OCI-M2 (cell line): ENCODE results near the gene AMER3.
"Not testable (repeated sequence)": the region's sequence is repeated elsewhere in the genome, so short reads cannot be mapped to it uniquely, and the experiment has no call there.

Experiments used
- DNase-seq: peaks from one replicate; lab custom pipeline; 2025; ENCODE audit not compliant: unreplicated experiment; lab: John Stamatoyannopoulos, UW

The AMER3 gene

GRCh38 chr2:130755256-130756052 lies at the start of gene AMER3:
TSS of gene AMER3 (plus strand) at chr2:130755540. CDS start at chr2:130762073, 6,533 bp downstream.
- DNase-seq = no peak

DNA sequence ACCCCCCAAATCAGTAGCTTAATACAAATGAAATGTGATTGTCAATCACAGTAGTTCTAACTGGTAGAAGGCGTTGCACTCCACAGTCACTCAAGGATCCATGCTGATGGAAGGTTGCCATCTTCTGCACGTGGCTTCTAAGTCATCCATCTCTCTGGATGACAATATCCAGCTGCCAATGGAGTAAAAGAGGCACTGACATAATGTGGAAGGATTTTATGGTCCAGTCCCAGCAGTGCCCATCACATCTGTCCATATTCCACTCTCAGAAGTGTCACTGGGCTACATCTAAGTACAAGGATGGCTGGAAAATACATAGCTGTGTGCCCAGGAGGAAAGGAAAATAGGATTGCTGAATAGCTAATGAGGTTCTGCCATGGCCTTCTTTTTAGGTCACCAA lies 40.5 kb upstream of the AMER3 start:
- not testable (repeated sequence) for DNase-seq

DNA sequence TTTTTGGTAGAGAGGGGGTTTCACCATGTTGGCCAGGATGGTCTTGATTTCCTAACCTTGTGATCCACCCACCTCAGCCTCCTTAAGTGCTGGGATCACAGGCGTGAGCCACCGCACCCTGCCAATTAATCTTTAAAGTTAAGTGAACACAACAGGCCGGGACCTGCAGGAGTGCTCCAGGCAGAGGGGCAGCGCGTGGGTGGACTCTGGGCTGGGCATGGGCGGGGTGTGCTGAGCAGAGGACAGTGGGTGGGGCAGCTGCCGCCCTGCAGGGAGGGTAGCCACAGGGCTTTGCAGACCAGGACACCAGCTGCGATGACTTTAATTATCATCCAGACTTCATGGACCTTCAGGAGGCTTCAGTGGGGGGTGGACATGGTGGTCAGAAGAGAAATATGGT lies 35.3 kb upstream of the AMER3 start:
- DNase-seq = no peak

DNA sequence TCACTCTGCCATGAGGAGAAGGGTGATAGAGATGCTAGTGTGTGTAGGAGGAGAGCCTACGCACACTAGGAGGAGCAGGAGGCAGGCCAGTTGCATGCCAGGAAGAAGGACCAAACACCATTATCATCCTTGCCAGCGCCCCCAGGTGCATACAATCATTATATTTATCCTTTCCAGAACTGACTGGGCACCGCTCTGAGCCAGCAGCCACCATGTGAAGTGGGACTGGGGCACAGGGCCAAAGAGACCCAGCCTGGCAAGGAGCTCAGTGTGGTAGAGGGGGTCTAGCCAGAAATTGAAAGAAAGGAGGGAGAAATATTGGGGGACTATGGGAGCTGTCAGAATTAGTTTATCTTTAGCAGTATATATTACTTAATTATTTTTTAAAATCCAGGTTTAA lies 34.8 kb upstream of the AMER3 start:
- DNase-seq = no peak

DNA sequence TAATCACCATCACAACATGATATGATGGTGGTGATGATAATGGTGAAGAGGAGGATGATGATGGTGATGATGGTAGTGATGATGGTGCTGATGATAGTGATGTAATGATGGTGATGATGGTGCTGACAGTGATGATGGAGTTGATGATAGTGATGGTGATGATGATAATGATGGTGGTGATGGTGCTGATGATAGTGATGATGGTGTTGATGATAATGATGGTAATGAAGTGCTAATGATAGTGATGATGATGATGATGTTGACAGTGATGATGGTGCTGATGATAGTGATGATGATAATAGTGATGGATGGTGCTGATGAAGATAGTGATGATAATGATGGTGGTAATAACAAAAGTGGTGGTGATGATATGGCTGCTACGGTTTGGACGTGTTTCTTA lies 30.9 kb upstream of the AMER3 start:
- no peak for DNase-seq

GRCh38 chr2:130726614-130727180 lies 28.6 kb upstream of the AMER3 start:
- DNase-seq = no peak

GRCh38 chr2:130727286-130727924 lies 27.9 kb upstream of the AMER3 start:
- no peak for DNase-seq

- no peak for DNase-seq
Observed at GRCh38 chr2:130728007-130728454, 27.3 kb upstream of the AMER3 start.

DNA sequence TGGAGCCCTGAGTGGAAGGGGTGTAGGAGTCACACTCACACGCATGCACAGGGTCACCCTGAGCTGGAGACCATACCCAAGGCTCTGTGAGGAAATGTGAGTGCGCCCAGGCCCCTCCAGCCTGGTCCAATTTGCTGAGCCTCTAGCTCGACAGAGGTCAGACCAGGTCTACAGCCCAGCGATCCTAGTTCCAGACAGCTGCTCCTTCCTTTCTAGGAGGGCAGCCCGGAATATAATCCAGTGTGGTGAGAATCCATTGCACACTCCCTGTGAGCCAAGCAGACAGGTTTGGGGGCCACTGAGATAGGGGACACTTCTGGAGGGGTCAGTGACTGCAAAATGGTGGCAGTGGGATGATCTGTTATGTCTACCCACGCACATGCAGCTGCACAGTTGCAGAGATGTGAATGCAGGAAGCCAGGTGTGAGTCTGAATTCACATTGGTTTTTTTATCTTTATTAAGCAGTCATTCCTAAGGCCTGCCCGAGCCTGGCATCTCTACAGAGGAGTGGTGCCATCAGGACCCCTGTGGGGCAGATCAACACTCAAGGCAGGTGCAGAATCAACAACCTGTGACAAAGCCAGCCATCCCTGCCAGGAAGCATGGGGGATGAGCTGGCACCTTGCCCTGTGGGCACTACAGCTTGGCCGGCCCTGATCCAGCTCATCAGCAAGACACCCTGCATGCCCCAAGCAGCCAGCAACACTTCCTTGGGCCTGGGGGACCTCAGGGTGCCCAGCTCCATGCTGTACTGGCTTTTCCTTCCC lies 26.6 kb upstream of the AMER3 start, which contains the start of gene GPR148:
Gene GPR148 (plus strand): TSS at position 522 of the 768 bp plus-strand sequence. CDS start 82 bp downstream, at position 604.
- no peak for DNase-seq

GRCh38 chr2:130729322-130730299 lies 25.7 kb upstream of the AMER3 start:
- no peak for DNase-seq

DNA sequence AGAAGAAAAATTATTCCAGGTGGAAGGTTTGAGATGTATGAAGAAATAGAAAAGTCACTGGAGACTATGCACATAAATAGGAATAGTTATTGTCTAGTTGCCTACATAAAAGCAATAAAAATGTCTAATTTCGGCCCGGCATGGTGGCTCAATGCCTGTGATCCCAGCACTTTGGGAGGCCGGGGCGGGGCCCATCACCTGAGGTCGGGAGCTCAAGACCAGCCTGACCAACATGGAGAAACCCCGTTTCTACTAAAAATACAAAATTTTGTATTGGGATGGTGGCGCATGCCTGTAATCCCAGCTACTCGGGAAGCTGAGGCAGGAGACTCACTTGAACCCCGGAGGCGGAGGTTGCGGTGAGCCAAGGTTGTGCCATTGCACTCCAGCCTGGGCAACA lies 23.1 kb upstream of the AMER3 start:
- not testable (repeated sequence) for DNase-seq

DNA sequence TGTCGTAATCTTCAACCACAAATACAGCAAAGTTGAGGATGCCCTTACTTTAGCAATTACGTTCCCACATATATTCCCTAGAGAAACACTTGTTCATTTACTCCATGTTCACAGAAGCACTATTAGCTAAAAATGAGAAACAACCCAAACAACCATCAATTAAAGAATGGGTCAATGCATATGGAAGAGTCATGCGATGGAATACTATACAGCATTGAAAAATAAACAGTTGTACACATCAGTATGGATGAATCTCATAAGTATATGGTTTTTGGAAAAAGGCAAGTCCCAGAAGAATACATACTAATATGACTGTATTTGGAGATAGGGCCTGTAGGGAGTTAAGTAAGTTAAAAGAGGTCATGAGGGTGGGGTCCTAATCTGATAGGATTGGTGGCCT lies 20.1 kb upstream of the AMER3 start:
- no peak for DNase-seq

- DNase-seq = no peak
Observed at GRCh38 chr2:130736487-130736886, 18.9 kb upstream of the AMER3 start.

GRCh38 chr2:130737592-130737991 lies 17.7 kb upstream of the AMER3 start:
- no peak for DNase-seq

GRCh38 chr2:130740671-130741070 lies 14.7 kb upstream of the AMER3 start:
- no peak for DNase-seq

GRCh38 chr2:130743278-130743677 lies 12.1 kb upstream of the AMER3 start:
- no peak for DNase-seq

DNA sequence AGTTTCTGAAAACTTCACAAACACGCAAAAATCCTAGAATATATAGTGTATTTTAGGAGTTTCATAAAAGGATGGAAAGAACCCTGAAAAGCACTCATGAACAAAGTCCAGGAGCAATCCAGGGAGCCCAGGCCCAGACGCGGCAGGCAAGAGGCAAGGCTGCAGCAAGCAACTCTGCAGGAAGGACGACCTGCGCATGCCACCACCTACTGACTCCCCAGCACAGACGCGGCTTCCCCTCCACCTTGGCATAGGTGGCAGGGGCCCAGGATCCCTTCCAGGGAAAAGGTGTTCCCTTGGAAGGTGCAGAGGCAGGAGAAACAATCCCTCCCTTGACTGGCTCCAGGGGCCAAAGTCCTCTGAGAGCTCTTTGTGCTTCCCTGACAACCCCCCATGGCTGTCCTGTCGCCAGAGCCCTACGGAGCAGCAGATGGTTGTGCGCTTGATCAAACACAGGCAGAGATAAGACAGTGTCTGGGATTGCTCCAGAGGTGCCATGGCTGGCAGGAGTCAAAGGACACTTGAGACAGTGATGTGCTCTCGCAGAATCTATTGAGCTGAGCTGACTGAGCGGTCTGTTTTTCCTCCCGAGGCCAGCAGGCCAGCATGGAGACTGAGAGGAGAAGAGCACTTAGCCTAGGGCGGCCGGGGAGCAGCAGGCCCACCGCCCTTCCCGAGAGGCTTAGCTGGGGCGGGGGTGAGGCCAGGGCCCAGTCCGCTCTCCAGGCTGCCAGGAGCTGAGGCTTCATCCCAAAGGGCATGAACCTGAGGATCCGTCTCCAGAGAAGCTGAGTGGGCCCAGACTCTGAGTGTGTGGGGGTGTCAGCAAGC lies 10.8 kb upstream of the AMER3 start:
- no peak for DNase-seq

GRCh38 chr2:130749078-130749477 lies 6.3 kb upstream of the AMER3 start:
- DNase-seq = no peak

- DNase-seq = no peak
Observed at GRCh38 chr2:130749641-130750040, 5.7 kb upstream of the AMER3 start.
